SKM-1 treated with dmso at 0.1 percent for 144 hours (cell line): ENCODE measurements around the gene NINJ2.

Experiments used
- DNase-seq: peaks from one replicate; lab custom pipeline; 2025; ENCODE audit not compliant: unreplicated experiment; lab: John Stamatoyannopoulos, UW

Gene NINJ2

DNA sequence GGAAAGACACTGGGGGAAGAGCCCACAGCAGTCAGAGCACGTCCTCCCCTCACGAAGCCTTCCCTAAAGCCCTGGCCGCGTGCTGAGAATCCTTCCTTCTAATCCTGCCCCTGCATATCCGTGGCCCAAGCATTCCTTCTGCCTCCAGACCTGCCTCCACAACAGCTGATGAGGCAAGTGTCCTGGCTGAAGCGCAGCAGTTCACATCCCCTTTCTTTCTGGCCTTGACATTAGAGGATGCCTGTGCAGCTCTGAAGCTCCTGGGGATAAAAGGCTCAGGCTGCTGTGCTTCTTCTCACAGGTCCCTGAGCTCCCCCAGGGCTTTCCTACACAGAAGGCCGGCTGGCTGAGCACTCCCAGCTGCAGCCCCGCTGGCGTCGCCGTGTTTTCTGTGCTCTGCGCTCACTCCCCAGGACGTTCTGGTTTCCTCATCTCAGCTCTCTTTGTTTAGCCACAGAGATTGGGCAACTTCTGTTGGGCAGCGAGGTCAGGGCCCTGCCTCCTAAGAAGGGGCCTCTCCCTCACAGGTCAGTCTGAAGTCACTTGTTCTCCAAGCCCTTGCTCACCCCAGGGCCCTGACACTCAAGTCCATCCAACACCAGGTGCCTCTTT, 45.8 kb downstream of the NINJ2 start:
- peak; percentile 80 for DNase-seq

DNA sequence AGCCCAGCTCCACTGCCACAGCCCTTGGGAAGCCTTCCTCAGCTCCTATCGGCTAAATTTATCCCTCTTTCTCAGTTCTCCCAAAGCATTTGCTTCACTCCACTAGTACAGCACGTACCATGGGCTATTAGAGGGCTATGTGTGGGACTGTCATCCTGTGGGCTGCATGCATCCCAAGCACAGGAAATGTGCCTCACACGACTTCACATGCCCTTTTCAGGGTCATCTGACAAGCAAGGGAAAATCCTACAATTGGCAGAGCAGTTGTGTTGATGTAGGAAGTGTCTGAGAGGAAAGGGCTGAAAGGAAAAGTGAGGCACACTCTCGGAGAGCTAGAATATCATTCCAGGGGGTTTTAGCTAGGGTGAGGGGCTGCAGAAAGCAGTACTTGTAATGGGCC, 47.6 kb downstream of the NINJ2 start:
- DNase-seq, result no peak

GRCh38 chr12:614411-614970, 48.8 kb downstream of the NINJ2 start:
- no peak for DNase-seq

DNA sequence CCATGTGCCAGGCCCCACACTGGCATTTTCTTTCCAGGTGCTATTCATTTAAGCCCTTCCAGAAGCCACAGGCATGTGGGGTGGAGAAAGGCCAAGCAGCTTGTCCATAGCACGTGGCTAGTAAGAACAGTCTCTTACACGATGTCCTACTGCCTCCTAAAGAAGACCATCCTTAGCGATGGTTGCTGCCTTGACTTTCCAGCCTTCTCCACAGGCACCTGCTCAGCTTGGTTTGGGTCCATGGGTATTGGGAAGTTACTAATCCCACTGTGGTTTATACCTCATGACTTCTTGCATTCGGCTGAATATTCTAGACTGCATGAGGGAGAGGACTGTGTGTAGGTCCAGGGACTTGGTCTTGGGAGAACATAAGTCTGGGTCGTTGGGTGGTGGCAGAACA, 49.2 kb downstream of the NINJ2 start:
- no peak for DNase-seq

GRCh38 chr12:612886-613285, 50.4 kb downstream of the NINJ2 start:
- DNase-seq, result no peak

GRCh38 chr12:612293-612692, 51.0 kb downstream of the NINJ2 start:
- DNase-seq, result no peak

- no peak for DNase-seq
Observed at GRCh38 chr12:611721-612120, 51.5 kb downstream of the NINJ2 start.

- DNase-seq, result no peak
Observed at GRCh38 chr12:608921-609320, 54.3 kb downstream of the NINJ2 start.

DNA sequence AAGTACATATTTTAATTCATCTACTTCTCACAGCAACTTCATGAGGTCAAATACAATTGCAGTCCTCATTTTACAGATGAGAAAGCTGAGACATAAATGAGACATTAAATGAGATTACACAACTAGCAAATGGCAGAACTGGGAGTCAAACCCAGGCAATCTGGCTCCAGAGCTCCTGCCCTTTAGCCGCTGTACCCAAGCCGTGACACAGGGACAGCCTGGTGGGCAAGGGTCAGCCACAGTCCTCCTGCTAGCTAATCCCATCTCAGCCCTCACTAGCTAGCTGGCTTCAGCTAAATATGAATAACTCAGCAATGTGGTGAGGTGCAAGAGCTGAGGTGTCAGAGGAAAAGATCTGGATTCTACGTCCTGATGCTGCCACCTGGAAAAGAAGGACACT, 54.8 kb downstream of the NINJ2 start:
- DNase-seq, result no peak

- no peak for DNase-seq
Observed at GRCh38 chr12:607541-608001, 55.7 kb downstream of the NINJ2 start.

GRCh38 chr12:604956-605355, 58.3 kb downstream of the NINJ2 start:
- DNase-seq, result no peak

- no peak for DNase-seq
Observed at GRCh38 chr12:602700-603068, 60.6 kb downstream of the NINJ2 start.

DNA sequence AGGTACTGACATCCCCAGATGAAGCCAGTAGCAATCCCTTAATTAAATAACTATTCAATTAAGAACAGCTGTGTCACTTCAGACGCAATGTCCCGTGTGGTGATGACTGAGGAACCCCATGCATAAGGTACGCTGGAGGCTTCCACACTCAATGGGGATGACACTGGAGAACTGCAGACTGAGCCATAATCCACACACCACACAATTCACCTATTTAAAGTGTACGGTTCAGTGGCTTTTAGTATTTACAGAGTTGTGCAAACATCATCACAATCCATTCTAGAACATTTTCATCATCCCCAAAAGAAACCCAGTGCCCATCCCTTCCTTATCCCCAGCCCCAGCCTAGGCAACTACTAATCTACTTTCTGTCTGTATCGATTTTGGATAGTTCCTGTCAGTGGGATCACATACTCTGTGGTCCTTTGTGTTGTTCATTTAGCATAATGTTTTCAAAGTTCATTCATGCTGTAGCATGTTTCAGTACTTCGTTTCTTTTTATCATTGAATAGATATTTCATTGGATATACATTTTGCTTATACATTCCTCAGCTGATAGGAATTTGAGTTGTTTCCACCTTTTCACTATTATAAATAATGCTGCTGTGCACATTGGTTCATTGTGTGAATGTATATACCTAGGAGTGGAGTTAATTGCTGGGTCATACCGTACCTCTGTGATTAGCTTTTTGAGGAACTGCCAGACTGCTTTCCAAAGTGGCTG, 61.1 kb downstream of the NINJ2 start:
- no peak for DNase-seq

DNA sequence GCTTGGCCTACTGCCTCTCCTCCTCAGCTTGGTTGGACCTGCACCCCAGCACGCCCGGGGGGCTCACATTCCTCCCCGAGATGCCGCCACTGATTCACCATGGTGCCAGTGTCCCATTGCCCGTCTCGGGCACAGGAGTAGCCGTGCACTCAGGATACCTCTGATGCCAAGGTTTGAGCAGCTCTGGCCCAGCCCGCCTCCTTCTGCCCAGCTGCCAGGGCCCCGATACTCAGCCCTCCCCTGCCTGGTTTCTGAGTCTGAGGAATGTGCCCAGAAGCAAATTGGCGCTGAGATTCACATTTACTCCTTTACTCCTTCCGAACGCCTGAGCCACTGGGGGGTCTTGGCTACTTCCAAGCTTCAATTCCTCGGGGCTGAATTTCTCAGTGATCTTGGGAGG, 63.5 kb downstream of the NINJ2 start:
- DNase-seq, result no peak

DNA sequence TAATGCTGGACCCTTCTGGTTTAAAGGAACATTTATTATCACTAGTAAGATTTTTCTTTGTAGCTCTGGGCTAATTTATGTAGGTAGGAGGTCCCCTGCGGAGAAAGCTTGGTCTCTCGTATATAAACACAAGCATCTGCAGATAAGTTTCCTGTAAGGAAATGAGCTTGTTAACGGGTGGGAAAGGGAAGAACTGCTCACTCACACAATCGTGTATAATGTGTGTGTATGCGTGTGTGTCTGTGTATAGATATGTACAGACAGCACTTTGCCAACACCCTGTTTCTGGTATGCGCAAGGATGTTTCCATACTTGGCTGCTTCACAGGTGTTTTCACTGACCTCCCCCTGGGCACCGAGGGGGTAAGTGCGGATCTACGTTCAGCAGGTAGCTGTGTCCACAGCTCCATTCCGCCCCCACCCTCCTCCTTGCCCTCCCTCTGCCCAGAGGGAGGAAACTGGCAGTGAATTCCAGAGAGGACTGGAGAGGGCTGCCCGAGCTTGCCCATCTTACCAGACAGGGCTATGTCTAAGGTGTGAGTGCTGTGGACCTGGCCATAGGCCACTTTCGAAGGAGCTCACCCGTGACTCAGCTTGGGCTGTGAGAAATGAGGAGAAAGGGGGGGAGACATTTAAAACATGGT, 65.2 kb downstream of the NINJ2 start:
- no peak for DNase-seq

DNA sequence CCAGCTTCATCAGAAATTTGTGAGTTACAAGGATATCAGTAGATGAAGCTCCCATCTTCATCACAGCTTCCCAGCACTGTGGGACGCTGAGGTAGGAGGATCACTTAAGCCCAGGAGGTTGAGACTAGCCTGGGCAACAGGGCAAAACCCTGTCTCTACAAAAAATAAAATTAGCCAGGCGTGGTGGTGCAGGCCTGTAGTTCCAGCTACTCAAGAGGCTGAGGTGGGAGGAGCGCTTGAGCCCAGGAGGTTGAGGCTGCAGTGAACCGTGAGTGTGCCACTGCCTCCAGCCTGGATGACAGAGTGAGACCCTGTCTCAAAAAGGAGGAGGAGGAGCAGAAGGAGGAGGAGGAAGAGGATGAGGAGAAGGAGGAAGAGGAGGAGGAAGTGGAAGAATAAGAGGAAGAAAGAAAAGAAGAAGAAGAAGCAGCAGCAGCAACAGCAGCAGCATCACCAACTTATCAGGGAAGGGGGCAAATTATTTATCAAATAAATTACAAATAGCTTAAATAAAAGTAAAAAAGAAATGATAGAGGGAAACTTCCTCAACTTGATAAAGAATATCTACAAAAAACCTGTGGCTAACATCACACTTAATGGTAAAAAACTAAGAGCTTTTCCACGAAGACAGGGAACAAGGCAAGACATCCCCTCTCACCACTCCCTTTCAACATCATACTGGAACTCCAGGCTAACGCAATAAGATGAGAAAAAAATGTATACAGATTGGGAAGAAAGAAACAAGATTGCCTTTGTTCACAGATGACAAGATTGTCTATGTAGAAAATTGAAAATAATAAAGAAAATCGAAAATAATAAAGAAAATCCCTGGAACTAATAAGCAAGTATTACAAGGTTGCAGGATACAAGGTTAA, 69.6 kb downstream of the NINJ2 start:
- peak; percentile 14 for DNase-seq

- DNase-seq, result no peak
Observed at GRCh38 chr12:592024-592505, 71.2 kb downstream of the NINJ2 start.

GRCh38 chr12:591167-592023, 71.8 kb downstream of the NINJ2 start:
- DNase-seq, result peak; percentile 3

- no peak for DNase-seq
Observed at GRCh38 chr12:590206-590750, 73.0 kb downstream of the NINJ2 start.

DNA sequence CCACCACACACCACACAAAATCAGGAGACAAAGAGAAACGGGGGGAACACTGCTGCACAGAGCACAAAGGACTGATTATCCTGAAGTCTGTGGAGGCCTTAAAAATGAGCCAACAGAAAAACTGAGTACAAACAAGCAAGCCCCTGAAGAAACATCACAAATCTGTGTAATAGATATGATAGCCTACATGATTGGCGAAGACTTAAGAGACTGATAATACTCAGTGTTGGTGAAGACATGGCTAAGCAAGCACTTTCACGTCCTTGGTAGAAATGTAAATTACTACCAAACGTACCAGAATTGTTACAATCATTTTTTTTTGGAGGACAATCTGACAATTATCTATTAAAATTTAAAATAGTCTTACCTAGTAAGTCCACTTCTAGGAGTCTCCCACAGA, 74.6 kb downstream of the NINJ2 start:
- no peak for DNase-seq
